ENCODE results near the gene RTL10. TPM values are rescaled to one million over a fixed set of nuclear protein-coding genes. Genes with fewer than 3 reads are reported as not detected.

The RTL10 gene
- total and polyA plus RNA-seq, 10 of the 15 experiments (the other 5 are each of a cell fraction or from before 2014, with no cell fraction given) = 5.3 to 18.1 (median 10.3) TPM

- FAIRE-seq = no peak
- H3K27me3 ChIP-seq (replicated peaks in 1 of 2; ENCODE audit: control insufficient read depth in 2 of 2, insufficient read depth in 2 of 2, low read length in 1 of 2) = no peaks in the 10 kb centered on the region
- ChIA-PET SMC1A (ENCODE audit: uncharacterized antibody, unreplicated experiment) (no interaction called here), CTCF (no interaction called here), RAD21 (ENCODE audit: unreplicated experiment) (no interaction called here), POLR2A (no interaction called here)
- no peaks in the 10 kb centered on the region for H3K9me3 ChIP-seq (replicated peaks; ENCODE audit: control insufficient read depth, insufficient read depth, low read length)
- no peak for ATAC-seq
- no peak overlapping the region for H3K4me3 ChIP-seq
- intact Hi-C loops (cut with micrococcal nuclease; ENCODE audit: unreplicated experiment) = no loop called here
- no peak for DNase-seq (ENCODE audit: low read depth, low spot score)
- H3K4me2 ChIP-seq (ENCODE audit: control insufficient read depth, insufficient read depth) = no peak overlapping the region
- TF ChIP-seq EED (IDR thresholded peaks at IDR 0.05; ENCODE audit: low read depth) (no peak), KAT2A (conservative IDR thresholded peaks at IDR 0.05; ENCODE audit: control insufficient read depth, low read depth, low read length) (no peak)
- no TSS peak for BruUV-seq (replicated peaks)
- no peaks in the 10 kb centered on the region; a peak in 1 of 4 replicates for H3K36me3 ChIP-seq (ENCODE audit: control insufficient read depth in 2 of 2, insufficient read depth in 2 of 2, low read length in 1 of 2)
- H4K20me1 ChIP-seq (ENCODE audit: control insufficient read depth, insufficient read depth) = no peaks in the 10 kb centered on the region
- 80% methylated on average over 20 of the region's 20 CpGs for WGBS (ENCODE audit: insufficient coverage, insufficient replicate concordance, low lambda C conversion rate, missing lambda C conversion rate)
- no peak overlapping the region for H3K9ac ChIP-seq (ENCODE audit: control insufficient read depth, insufficient read depth, low read length)
- no peaks in the 10 kb centered on the region for H3K4me1 ChIP-seq (ENCODE audit: control insufficient read depth, insufficient read depth, low read length)
- H3K27ac ChIP-seq (ENCODE audit: control insufficient read depth, insufficient read depth) = no peak overlapping the region
- no peaks in the 10 kb centered on the region for H3K79me2 ChIP-seq (ENCODE audit: control insufficient read depth, insufficient read depth, low read length)
- in situ Hi-C loops (cut with MboI) = no loop called here
- H2AFZ ChIP-seq (ENCODE audit: control insufficient read depth, low read depth, low read length) = no peak overlapping the region
Observed at GRCh38 chr22:19821523-19822300, 33.0 kb downstream of the RTL10 start.

GRCh38 chr22:19820880-19821522 lies 33.7 kb downstream of the RTL10 start:
- in situ Hi-C loops (cut with MboI) (no loop called here), intact Hi-C loops (cut with micrococcal nuclease; ENCODE audit: unreplicated experiment) (no loop called here)
- Histone ChIP-seq H3K4me1 (ENCODE audit: control insufficient read depth, insufficient read depth, low read length) (no peaks in the 10 kb centered on the region), H3K27me3 (replicated peaks in 1 of 2; ENCODE audit: control insufficient read depth in 2 of 2, insufficient read depth in 2 of 2, low read length in 1 of 2) (no peaks in the 10 kb centered on the region), H3K9ac (ENCODE audit: control insufficient read depth, insufficient read depth, low read length) (no peak overlapping the region), H3K4me2 (ENCODE audit: control insufficient read depth, insufficient read depth) (no peak overlapping the region), H2AFZ (ENCODE audit: control insufficient read depth, low read depth, low read length) (no peak overlapping the region), H3K79me2 (ENCODE audit: control insufficient read depth, insufficient read depth, low read length) (no peaks in the 10 kb centered on the region), H3K27ac (ENCODE audit: control insufficient read depth, insufficient read depth) (no peak overlapping the region), H3K36me3 (ENCODE audit: control insufficient read depth in 2 of 2, insufficient read depth in 2 of 2, low read length in 1 of 2) (no peaks in the 10 kb centered on the region; a peak in 1 of 4 replicates), H3K9me3 (replicated peaks; ENCODE audit: control insufficient read depth, insufficient read depth, low read length) (no peaks in the 10 kb centered on the region), H4K20me1 (ENCODE audit: control insufficient read depth, insufficient read depth) (no peaks in the 10 kb centered on the region), H3K4me3 (no peak overlapping the region)
- ChIA-PET RAD21 (ENCODE audit: unreplicated experiment) (no interaction called here), CTCF (interaction anchor here (0.6 kb wide), 1 partner anchor 89 kb away, joined by 3 read pairs; no protein-coding TSS in a partner anchor), SMC1A (ENCODE audit: uncharacterized antibody, unreplicated experiment) (no interaction called here), POLR2A (no interaction called here)
- WGBS (ENCODE audit: insufficient coverage, insufficient replicate concordance, low lambda C conversion rate, missing lambda C conversion rate) = 90% methylated on average over 18 of the region's 18 CpGs
- BruUV-seq (replicated peaks) = no TSS peak
- FAIRE-seq (no peak), DNase-seq (ENCODE audit: low read depth, low spot score) (no peak), ATAC-seq (no peak)
- TF ChIP-seq SMAD5 (IDR thresholded peaks at IDR 0.05; ENCODE audit: low read depth) (no peak), CTCF (IDR thresholded peaks at IDR 0.05 in 2 of 3, conservative IDR thresholded peaks at IDR 0.05 in 1 of 3; ENCODE audit: control insufficient read depth in 2 of 3, extremely low read depth in 1 of 3, insufficient read depth in 1 of 3, low read depth in 3 of 3, low read length in 3 of 3) (peak in 1 of 3 experiments; percentile 1; a peak in 1 of 6 replicates), RELB (IDR thresholded peaks at IDR 0.05; ENCODE audit: low read depth) (no peak)
